Cardiac fibroblast (primary cell): ENCODE measurements around the gene PRKCD.

Experiments
- DNase-seq, 2 donors: peaks; one replicate each; pipeline versions ENCODE4 v3.0.0 to v3.0.0-alpha.2; 2010; ENCODE audit warnings: low read depth in 2 of 2
- H3K4me3 ChIP-seq, 2 donors: replicated peaks in 1 of 2; 1 replicate in 1 of 2; 2 replicates in 1 of 2; pipeline ENCODE4 v1.5.1; 2011; ENCODE audit warnings: low read depth in 2 of 2, low read length in 2 of 2, mild to moderate bottlenecking in 2 of 2, moderate library complexity in 1 of 2
- TF ChIP-seq, protein P1 (sequence below): IDR thresholded peaks from one replicate; pipeline ENCODE4 v1.5.1; 2011; ENCODE audit warnings: low read depth, mild to moderate bottlenecking, low read length, inconsistent platforms

Gene PRKCD

DNA sequence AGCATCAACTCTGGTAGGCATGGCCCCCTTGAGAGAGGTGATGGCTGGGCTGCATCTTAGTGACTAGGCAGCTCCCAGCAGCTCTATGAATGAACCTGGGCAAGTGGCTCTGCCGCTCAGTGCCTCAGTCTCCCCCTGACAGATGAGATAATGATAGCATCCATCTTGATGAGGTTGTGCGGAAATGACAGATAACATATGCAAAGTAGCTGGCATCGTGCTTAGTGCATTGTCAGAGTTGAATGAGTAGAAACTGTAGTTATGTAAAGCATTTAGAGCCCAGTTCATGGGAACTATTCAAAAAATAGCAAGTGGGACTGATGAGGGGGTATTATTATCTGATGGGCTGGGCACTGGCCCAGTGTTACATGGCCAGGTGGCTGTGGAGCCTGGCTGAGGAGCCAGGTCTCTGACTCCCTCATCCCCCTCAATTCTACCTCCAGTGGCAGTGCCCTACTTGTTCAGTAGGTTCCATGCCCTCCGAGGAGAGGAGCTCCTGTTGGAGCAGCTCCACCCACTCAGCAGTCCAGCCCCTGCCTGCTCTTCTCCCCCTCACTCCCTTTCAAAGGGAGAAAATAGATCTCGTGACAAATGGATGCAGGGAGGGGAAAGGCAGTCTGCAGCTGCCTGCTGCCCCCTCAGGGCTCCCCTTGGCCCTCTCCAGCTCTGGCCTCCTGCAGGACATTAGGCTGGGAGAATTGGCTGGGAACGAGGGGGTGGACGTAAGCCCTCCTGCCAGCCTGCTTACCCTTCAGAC, 6.6 kb downstream of the PRKCD start:
- TF ChIP-seq, protein P1, sequence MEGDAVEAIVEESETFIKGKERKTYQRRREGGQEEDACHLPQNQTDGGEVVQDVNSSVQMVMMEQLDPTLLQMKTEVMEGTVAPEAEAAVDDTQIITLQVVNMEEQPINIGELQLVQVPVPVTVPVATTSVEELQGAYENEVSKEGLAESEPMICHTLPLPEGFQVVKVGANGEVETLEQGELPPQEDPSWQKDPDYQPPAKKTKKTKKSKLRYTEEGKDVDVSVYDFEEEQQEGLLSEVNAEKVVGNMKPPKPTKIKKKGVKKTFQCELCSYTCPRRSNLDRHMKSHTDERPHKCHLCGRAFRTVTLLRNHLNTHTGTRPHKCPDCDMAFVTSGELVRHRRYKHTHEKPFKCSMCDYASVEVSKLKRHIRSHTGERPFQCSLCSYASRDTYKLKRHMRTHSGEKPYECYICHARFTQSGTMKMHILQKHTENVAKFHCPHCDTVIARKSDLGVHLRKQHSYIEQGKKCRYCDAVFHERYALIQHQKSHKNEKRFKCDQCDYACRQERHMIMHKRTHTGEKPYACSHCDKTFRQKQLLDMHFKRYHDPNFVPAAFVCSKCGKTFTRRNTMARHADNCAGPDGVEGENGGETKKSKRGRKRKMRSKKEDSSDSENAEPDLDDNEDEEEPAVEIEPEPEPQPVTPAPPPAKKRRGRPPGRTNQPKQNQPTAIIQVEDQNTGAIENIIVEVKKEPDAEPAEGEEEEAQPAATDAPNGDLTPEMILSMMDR, result no peak
- peak in 1 of 2 donors; percentile 18 for DNase-seq
- H3K4me3 ChIP-seq, result no peak overlapping the region

DNA sequence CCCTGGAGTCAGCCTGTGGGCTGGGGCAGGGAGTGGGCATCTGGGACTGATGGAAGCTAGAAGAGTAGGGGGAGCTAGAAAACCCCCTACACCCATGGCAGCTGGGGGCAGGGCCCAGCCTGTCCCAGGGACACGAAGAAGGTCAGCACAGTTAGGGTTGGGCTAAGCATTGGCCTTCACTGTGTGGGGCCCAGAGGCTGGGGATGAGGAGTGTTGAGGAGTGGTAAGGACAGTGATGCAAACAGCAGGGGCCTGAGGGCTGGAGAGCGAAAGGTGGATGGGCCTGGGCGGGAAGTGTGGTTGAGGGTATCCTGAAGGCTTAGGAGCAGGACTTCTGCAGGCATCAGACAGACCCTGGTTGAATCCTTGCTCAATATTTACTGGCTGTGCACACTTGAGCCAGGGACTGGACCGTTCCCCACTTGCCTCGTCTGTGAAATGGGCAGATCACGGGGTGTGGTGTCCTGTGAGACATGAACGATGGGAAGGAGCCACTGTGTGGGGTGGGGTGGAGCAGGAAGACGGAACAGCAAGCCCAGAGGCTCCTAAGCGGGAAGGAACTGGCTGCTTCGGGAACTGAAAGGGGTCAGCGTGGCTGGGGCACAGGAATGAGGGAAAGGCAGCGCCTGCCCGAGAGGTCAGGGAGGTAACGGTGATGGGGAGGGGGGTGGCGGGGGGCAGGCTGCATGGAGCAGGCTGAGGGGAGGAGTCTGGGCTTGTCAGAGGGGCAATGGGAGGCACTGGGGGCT, 7.3 kb downstream of the PRKCD start:
- H3K4me3 ChIP-seq, result no peak overlapping the region
- DNase-seq, result no peak
- TF ChIP-seq, protein P1, result no peak

DNA sequence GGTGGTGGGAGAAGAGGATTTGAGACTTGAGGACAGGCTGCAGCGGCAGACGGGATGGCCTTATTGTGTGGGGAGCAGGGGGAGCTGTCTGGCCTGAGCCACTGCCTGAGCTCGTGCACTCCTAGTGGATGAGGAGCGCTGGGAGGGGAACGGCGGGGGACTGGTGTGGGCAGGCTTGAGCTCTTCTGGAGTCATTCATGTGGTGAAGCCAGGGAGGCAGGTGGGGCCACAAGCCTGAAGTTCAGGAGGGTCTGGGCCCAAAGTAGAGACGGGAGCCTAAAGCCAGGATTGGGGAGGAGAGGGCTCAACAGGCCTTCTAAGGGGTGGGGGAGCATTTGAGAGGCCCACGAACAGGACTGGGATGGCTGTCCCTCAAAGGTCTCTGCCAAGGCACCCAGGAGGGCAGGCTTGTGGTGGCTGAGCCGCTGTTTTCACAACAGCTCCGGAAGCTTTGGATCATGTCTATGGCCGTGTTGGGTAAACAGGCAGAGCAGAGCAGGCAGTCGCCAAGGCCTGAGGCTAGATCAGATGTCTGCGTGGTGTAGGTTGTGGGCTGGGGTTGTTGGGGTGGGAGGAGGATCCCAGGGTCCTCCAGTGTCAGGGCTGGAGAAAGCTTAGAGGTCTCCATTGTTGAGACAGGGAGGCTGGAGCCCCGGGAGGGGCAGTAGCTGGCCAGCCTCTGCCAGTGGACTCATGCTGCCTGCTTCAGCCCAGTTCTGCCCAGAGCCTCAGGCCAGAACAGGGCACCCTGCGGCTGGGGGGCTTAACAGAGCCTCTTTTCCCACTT, 8.2 kb downstream of the PRKCD start:
- no peak for DNase-seq
- TF ChIP-seq, protein P1, result no peak
- no peak overlapping the region for H3K4me3 ChIP-seq

DNA sequence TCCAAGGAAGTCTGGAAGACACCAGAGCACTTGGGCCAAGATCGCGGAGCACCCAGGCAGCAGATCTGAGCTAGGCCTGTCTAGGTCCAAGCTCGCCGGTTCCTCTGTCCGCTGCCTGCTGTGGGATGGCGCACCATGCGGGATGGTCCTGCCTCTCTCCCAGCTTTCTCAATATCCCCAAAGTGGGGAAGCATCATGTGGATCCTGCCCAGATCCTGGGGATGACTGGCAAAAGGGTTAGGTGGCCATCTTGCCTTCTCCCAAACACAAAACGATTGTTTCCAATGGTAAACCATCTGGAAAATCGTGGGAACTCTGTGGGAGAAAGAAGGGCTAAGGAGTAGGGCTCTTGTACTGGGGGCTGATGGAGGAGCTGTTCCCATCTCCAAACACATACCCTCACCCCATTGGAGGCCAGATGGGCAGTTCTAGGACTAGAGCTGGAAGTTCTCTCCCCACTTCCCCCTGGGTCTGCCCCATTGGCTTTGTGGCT, 8.9 kb downstream of the PRKCD start:
- DNase-seq, result no peak
- H3K4me3 ChIP-seq, result no peak overlapping the region
- TF ChIP-seq, protein P1, result no peak

DNA sequence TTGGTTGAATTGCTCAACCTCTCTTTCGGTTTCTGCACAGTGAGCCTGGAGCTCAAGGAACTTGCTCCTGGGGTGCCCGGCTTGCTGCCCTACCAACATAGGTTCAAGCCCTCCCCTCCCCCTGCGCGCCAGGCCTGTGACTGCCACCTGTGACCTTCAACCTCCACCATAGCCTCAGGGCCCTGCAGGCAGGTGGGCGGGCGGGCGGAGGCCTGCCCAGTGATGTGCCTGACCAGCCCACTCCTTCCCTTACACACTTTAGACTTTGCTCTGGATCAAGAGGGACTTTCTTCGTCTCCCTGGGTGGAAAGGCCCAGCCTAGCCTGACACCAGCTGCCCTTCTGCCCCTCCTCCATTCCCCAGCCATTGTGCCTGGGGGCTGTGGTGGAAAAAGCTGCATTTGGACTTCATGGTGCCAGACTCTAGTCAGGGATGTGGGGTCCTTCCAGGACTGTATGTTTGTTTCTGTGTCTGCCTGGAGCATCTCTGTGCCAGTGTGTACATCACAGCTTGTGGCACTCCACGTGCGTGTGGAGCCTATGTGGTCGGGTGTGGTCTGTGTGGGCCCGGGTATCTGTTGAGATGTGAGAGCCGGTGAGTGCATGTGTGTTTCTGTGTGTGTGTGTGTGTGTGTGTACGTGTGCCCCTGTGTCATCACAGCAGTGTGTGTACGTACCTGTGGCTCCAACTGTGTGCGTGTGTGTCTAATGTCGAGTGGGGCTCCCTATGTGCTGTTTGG, 9.5 kb downstream of the PRKCD start:
- TF ChIP-seq, protein P1, result no peak
- no peak for DNase-seq
- no peak overlapping the region for H3K4me3 ChIP-seq

DNA sequence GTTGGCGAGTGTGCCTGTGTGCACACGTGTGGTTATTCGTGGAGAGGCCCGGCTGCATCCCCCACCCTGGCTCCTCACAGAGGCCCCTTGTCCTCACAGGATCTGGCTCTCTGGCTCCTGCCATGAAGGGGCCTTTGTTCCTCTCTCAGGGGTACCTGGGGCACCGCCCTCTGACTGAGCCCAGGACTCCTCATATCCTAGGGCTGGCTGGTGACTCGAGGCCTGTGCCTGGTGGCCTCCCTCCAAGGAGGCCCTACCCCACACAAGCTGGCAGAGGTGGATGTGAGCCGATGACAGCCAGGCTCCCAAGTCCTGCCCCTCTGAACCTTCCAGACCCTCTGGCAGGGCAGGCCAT, 10.0 kb downstream of the PRKCD start:
- TF ChIP-seq, protein P1, result no peak
- no peak overlapping the region for H3K4me3 ChIP-seq
- no peak for DNase-seq
